KMS-11 (cell line): Measurements from ENCODE around the gene PLOD1.

Experiments used
- H2AFZ ChIP-seq: fragments of 200-600 bp; sonication (generic); 2 replicates; pipeline ENCODE4 v1.6.1; 2016; ENCODE audit warnings: antibody characterized with exemption, mixed run types, low read depth
- H3K27ac ChIP-seq: fragments of 200-600 bp; sonication (generic); 2 replicates; pipeline ENCODE4 v1.6.1; 2016; ENCODE audit warnings: mild to moderate bottlenecking, mixed run types
- H3K27me3 ChIP-seq: fragments of 200-600 bp; sonication (generic); 2 replicates; pipeline ENCODE4 v1.6.1; 2017; ENCODE audit warnings: mild to moderate bottlenecking, low read depth, mixed run types, moderate library complexity; ENCODE audit not compliant: insufficient read depth
- H3K36me3 ChIP-seq: fragments of 200-600 bp; sonication (generic); 2 replicates; pipeline ENCODE4 v1.6.1; 2017; ENCODE audit warnings: mild to moderate bottlenecking, mixed run types; ENCODE audit not compliant: insufficient read depth
- H3K4me1 ChIP-seq: fragments of 200-600 bp; sonication (generic); 2 replicates; pipeline ENCODE4 v1.6.1; 2016; ENCODE audit warnings: mild to moderate bottlenecking, low read depth, mixed run types; ENCODE audit not compliant: poor library complexity, severe bottlenecking
- H3K4me2 ChIP-seq: fragments of 200-600 bp; sonication (generic); 2 replicates; pipeline ENCODE4 v1.7.0; 2016; ENCODE audit warnings: mild to moderate bottlenecking, mixed run types
- H3K4me3 ChIP-seq: fragments of 200-600 bp; sonication (generic); IDR thresholded peaks from 2 replicates; pipeline ENCODE4 v1.6.1; 2017; ENCODE audit warnings: low read depth, low read length, mixed read lengths; ENCODE audit not compliant: insufficient read depth
- H3K79me2 ChIP-seq: fragments of 200-600 bp; sonication (generic); 2 replicates; pipeline ENCODE4 v1.6.1; 2016; ENCODE audit warnings: low read depth, mixed run types; ENCODE audit not compliant: insufficient read depth
- H3K9ac ChIP-seq: fragments of 200-600 bp; sonication (generic); 2 replicates; pipeline ENCODE4 v1.6.1; 2016; ENCODE audit warnings: mild to moderate bottlenecking, mixed run types
- H4K20me1 ChIP-seq: fragments of 200-600 bp; sonication (generic); 2 replicates; pipeline ENCODE4 v1.6.1; 2016; ENCODE audit warnings: mild to moderate bottlenecking, mixed run types; ENCODE audit not compliant: insufficient read depth
- CTCF ChIP-seq: fragments of 200-600 bp; sonication (generic); conservative IDR thresholded peaks from 2 replicates; pipeline ENCODE4 v1.6.1; 2017; ENCODE audit warnings: low read depth, mild to moderate bottlenecking, antibody characterized with exemption, low read length, moderate library complexity, mixed read lengths

Gene PLOD1

GRCh38 chr1:12014141-12014991, 79.8 kb downstream of the PLOD1 start:
- H3K27ac ChIP-seq = no peak overlapping the region
- no peak overlapping the region for H3K9ac ChIP-seq
- no peaks in the 10 kb centered on the region for H3K36me3 ChIP-seq
- H4K20me1 ChIP-seq = no peaks in the 10 kb centered on the region
- no peak for TF ChIP-seq CTCF
- no peak overlapping the region for H2AFZ ChIP-seq
- no peak overlapping the region for H3K4me2 ChIP-seq
- no peaks in the 10 kb centered on the region for H3K27me3 ChIP-seq
- H3K4me1 ChIP-seq = no peaks in the 10 kb centered on the region
- no peaks in the 10 kb centered on the region for H3K79me2 ChIP-seq
- no peak overlapping the region for H3K4me3 ChIP-seq

DNA sequence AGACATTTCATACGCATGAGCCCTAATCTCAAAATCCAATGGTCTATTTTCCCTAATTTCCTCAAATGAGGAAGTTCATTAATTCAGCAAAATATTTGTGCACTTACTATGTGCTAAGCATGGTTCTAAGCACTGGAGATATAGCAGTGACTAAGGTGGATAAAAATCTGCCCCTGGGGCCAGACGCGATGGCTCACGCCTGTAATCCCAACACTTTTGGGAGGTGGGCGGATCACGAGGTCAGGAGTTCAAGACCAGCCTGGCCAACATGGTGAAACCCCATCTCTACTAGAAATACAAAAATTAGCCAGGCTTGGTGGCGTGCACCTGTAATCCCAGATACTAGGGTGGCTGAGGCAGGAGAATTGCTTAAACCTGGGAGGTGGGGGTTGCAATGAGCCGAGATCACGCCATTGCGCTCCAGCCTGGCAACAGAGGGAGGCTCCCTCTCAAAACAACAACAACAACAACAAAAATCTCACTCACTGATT, 80.5 kb downstream of the PLOD1 start:
- TF ChIP-seq CTCF = no peak
- no peaks in the 10 kb centered on the region for H3K27me3 ChIP-seq
- no peaks in the 10 kb centered on the region for H4K20me1 ChIP-seq
- peaks cover 3% of the 10 kb centered on the region; the same call in 1 of the 2 replicates for H3K79me2 ChIP-seq
- no peak overlapping the region for H3K4me2 ChIP-seq
- H3K4me1 ChIP-seq = peaks cover 2% of the 10 kb centered on the region
- H3K27ac ChIP-seq = no peak overlapping the region
- no peak overlapping the region for H2AFZ ChIP-seq
- no peak overlapping the region for H3K4me3 ChIP-seq
- H3K9ac ChIP-seq = no peak overlapping the region
- H3K36me3 ChIP-seq = no peaks in the 10 kb centered on the region

DNA sequence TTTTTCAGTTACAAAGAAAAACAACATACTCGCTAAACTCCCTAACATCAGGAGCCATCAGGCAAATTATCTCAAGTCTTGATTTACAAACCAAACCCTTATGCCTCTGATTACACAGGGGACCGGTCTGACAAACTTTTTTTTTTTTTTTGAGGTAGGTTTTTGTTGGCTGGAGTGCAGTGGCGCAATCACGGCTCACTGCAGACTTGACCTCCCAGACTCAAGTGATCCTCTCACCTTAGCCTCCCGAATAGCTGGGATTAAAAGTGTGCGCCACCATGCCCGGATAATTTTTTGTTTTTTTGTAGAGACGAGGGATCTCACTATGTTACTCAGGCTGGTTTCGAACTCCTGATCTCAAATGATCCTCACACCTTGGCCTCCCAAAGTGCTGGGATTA, 81.0 kb downstream of the PLOD1 start:
- H3K27ac ChIP-seq = no peak overlapping the region
- no peaks in the 10 kb centered on the region for H3K36me3 ChIP-seq
- TF ChIP-seq CTCF = no peak
- no peak overlapping the region for H3K9ac ChIP-seq
- peaks cover 6% of the 10 kb centered on the region for H3K4me1 ChIP-seq
- no peak overlapping the region for H3K4me3 ChIP-seq
- H3K4me2 ChIP-seq = no peak overlapping the region
- no peak overlapping the region for H2AFZ ChIP-seq
- H4K20me1 ChIP-seq = no peaks in the 10 kb centered on the region
- no peaks in the 10 kb centered on the region for H3K27me3 ChIP-seq
- H3K79me2 ChIP-seq = peaks cover 8% of the 10 kb centered on the region; the same call in 1 of the 2 replicates

GRCh38 chr1:12016182-12016581, 81.7 kb downstream of the PLOD1 start:
- Histone ChIP-seq H3K27me3 (no peaks in the 10 kb centered on the region), H3K79me2 (peaks cover 11% of the 10 kb centered on the region; the same call in 1 of the 2 replicates), H3K27ac (no peak overlapping the region; the same call in 1 of the 2 replicates), H3K4me3 (no peak overlapping the region), H2AFZ (no peak overlapping the region), H3K36me3 (no peaks in the 10 kb centered on the region), H3K4me1 (peaks cover 6% of the 10 kb centered on the region), H3K4me2 (no peak overlapping the region), H3K9ac (no peak overlapping the region), H4K20me1 (no peaks in the 10 kb centered on the region)
- TF ChIP-seq CTCF = no peak
